Cardiac septum (tissue), 1 donor: ENCODE results near the gene C1orf116. TPM values are rescaled to one million over a fixed set of nuclear protein-coding genes. Genes with fewer than 3 reads are reported as not detected.

Experiments used
- DNase-seq: peaks from one replicate; pipeline ENCODE4 v3.0.0-alpha.2; 2020; ENCODE audit warnings: low spot score
- intact Hi-C: fragments of 100-400 bp; cut with DNase I; formaldehyde crosslinking; loops from one replicate; pipeline ENCODE4 v1.14.0; 2022
- total RNA-seq: library from RNA; stranded (reverse); fragmentation: NEBNext Ultra II Directional; extraction: Animal tissue kit (Norgen Biotek cat#: 25700); gene quantifications from one replicate; pipeline ENCODE4 v1.2.1, GENCODE V29; 2021
- donor health status: DM: no; HTN: no; CAD: no.

C1orf116 gene
- total RNA-seq, 1 donor from 2014 or later: 0.70 TPM

- no peak for DNase-seq
- intact Hi-C loops: no loop called here
These were observed 30.5 kb upstream of the C1orf116 start for GRCh38 chr1:207063014-207063413.

- no peak for DNase-seq
- intact Hi-C loops: no loop called here
These were observed 29.5 kb upstream of the C1orf116 start for GRCh38 chr1:207062058-207062457.

GRCh38 chr1:207060596-207060995 is 28.0 kb upstream of the C1orf116 start:
- intact Hi-C loops: no loop called here
- no peak for DNase-seq

- DNase-seq: no peak
- intact Hi-C loops: loop anchor here (10.0 kb wide), 2 partner anchors 385 to 555 kb away; partner anchors contain the start of gene RASSF5
These were observed 27.3 kb upstream of the C1orf116 start for GRCh38 chr1:207059881-207060280.

GRCh38 chr1:207058878-207059867 is 26.6 kb upstream of the C1orf116 start:
- intact Hi-C loops: loop anchor here (10.0 kb wide), 2 partner anchors 384 to 554 kb away; partner anchors contain the start of gene RASSF5
- DNase-seq: no peak

GRCh38 chr1:207058252-207058651 is 25.7 kb upstream of the C1orf116 start:
- intact Hi-C loops: loop anchor here (10.0 kb wide), 2 partner anchors 383 to 553 kb away; partner anchors contain the start of gene RASSF5
- no peak for DNase-seq

- intact Hi-C loops: loop anchor here (10.0 kb wide), 2 partner anchors 382 to 552 kb away; partner anchors contain the start of gene RASSF5
- no peak for DNase-seq
These were observed 24.1 kb upstream of the C1orf116 start for GRCh38 chr1:207056673-207057072.

GRCh38 chr1:207055386-207056001 is 22.9 kb upstream of the C1orf116 start:
- no peak for DNase-seq
- intact Hi-C loops: loop anchor here (10.0 kb wide), 2 partner anchors 381 to 551 kb away; partner anchors contain the start of gene RASSF5

- intact Hi-C loops: loop anchor here (5.0 to 10.0 kb wide), 3 partner anchors 268 to 550 kb away; partner anchors contain the start of genes CD55 and RASSF5
- DNase-seq: no peak
These were observed 21.9 kb upstream of the C1orf116 start for GRCh38 chr1:207054491-207054890.

GRCh38 chr1:207052911-207053769 is 20.6 kb upstream of the C1orf116 start, which contains the start of gene PFKFB2:
PFKFB2 (plus strand) TSS chr1:207053275; CDS start chr1:207054718, 1,443 bp downstream.
- peak; percentile 99 for DNase-seq
- intact Hi-C loops: loop anchor here (5.0 to 10.0 kb wide), 3 partner anchors 269 to 548 kb away; partner anchors contain the start of genes CD55 and RASSF5

- no peak for DNase-seq
- intact Hi-C loops: loop anchor here (5.0 to 10.0 kb wide), 3 partner anchors 271 to 547 kb away; partner anchors contain the start of genes CD55 and RASSF5
These were observed 18.8 kb upstream of the C1orf116 start, which contains the start of gene YOD1 for GRCh38 chr1:207051191-207051943. YOD1 (minus strand) TSS chr1:207051208; CDS start chr1:207051030, 178 bp downstream.

GRCh38 chr1:207050480-207051190 is 18.1 kb upstream of the C1orf116 start:
- intact Hi-C loops: loop anchor here (5.0 to 10.0 kb wide), 3 partner anchors 272 to 546 kb away; partner anchors contain the start of genes CD55 and RASSF5
- peak; percentile 93 for DNase-seq

- DNase-seq: no peak
- intact Hi-C loops: loop anchor here (2.0 to 10.0 kb wide), 4 partner anchors 27 to 545 kb away; partner anchors contain the start of genes CD55 and RASSF5
These were observed 17.4 kb upstream of the C1orf116 start for GRCh38 chr1:207049974-207050391.

GRCh38 chr1:207049514-207049913 is 17.0 kb upstream of the C1orf116 start:
- no peak for DNase-seq
- intact Hi-C loops: loop anchor here (2.0 kb wide), 1 partner anchor 27 kb away; no protein-coding TSS in a partner anchor

GRCh38 chr1:207049054-207049453 is 16.5 kb upstream of the C1orf116 start:
- DNase-seq: no peak
- intact Hi-C loops: loop anchor here (2.0 kb wide), 1 partner anchor 28 kb away; no protein-coding TSS in a partner anchor

GRCh38 chr1:207048041-207048440 is 15.5 kb upstream of the C1orf116 start:
- DNase-seq: no peak
- intact Hi-C loops: loop anchor here (2.0 kb wide), 1 partner anchor 29 kb away; no protein-coding TSS in a partner anchor

GRCh38 chr1:207047505-207047904 is 14.9 kb upstream of the C1orf116 start:
- DNase-seq: no peak
- intact Hi-C loops: no loop called here
